ENCODE data around the gene MMP24. TPM values are rescaled to one million over a fixed set of nuclear protein-coding genes. Genes with fewer than 3 reads are reported as not detected.
A peak's percentile ranks its signal among the peaks of the same experiment; 100 is the strongest.
"Not testable (repeated sequence)": the region's sequence is repeated elsewhere in the genome, so short reads cannot be mapped to it uniquely, and the experiment has no call there.

The MMP24 gene
- 14.8 and 21.1 TPM in 2 replicates for total RNA-seq (2014; rRNA removed; shearing (Covaris generic))

- H3K36me3 ChIP-seq (replicated peaks; ENCODE audit: control insufficient read depth, insufficient read depth, low read length), result no peaks in the 10 kb centered on the region
- H3K27me3 ChIP-seq (ENCODE audit: control insufficient read depth, insufficient read depth, low read length), result peaks cover 12% of the 10 kb centered on the region
- peak; percentile 84 for DNase-seq
- peak within 1 kb of the TSS; percentile 47 for H3K4me3 ChIP-seq (ENCODE audit: insufficient read depth, low read depth, low read length)
These were observed at the start of gene MMP24 for GRCh38 chr20:35226126-35226883. Gene MMP24, plus strand, starts transcription at chr20:35226690. Its CDS starts 49 bp downstream, at chr20:35226739.

- DNase-seq, result no peak
- Histone ChIP-seq H3K27me3 (ENCODE audit: control insufficient read depth, insufficient read depth, low read length) (no peaks in the 10 kb centered on the region), H3K36me3 (replicated peaks; ENCODE audit: control insufficient read depth, insufficient read depth, low read length) (peaks cover 3% of the 10 kb centered on the region), H3K4me3 (ENCODE audit: insufficient read depth, low read depth, low read length) (no peak overlapping the region)
These were observed 46.9 kb upstream of the MMP24 start for GRCh38 chr20:35179292-35180212.

GRCh38 chr20:35180266-35180665, 46.2 kb upstream of the MMP24 start:
- no peak for DNase-seq
- no peak overlapping the region for H3K4me3 ChIP-seq (ENCODE audit: insufficient read depth, low read depth, low read length)

GRCh38 chr20:35181731-35182130, 44.8 kb upstream of the MMP24 start:
- Histone ChIP-seq H3K27me3 (ENCODE audit: control insufficient read depth, insufficient read depth, low read length) (no peaks in the 10 kb centered on the region), H3K36me3 (replicated peaks; ENCODE audit: control insufficient read depth, insufficient read depth, low read length) (peaks cover 1% of the 10 kb centered on the region), H3K4me3 (ENCODE audit: insufficient read depth, low read depth, low read length) (no peak overlapping the region)
- DNase-seq, result no peak

More at GRCh38 chr20:35180266-35180665, 46.2 kb upstream of the MMP24 start:
- Histone ChIP-seq H3K27me3 (ENCODE audit: control insufficient read depth, insufficient read depth, low read length) (no peaks in the 10 kb centered on the region), H3K36me3 (replicated peaks; ENCODE audit: control insufficient read depth, insufficient read depth, low read length) (peaks cover 3% of the 10 kb centered on the region)

GRCh38 chr20:35186691-35187289, 39.7 kb upstream of the MMP24 start:
- H3K36me3 ChIP-seq (replicated peaks; ENCODE audit: control insufficient read depth, insufficient read depth, low read length); H3K4me3 ChIP-seq (ENCODE audit: insufficient read depth, low read depth, low read length); DNase-seq; H3K27me3 ChIP-seq (ENCODE audit: control insufficient read depth, insufficient read depth, low read length): not testable (repeated sequence)

- no peak overlapping the region for H3K4me3 ChIP-seq (ENCODE audit: insufficient read depth, low read depth, low read length)
- H3K27me3 ChIP-seq (ENCODE audit: control insufficient read depth, insufficient read depth, low read length), result no peaks in the 10 kb centered on the region
These were observed 38.8 kb upstream of the MMP24 start for GRCh38 chr20:35187584-35188190.

GRCh38 chr20:35189223-35189622, 37.3 kb upstream of the MMP24 start:
- not testable (repeated sequence) for H3K4me3 ChIP-seq (ENCODE audit: insufficient read depth, low read depth, low read length); H3K36me3 ChIP-seq (replicated peaks; ENCODE audit: control insufficient read depth, insufficient read depth, low read length); DNase-seq; H3K27me3 ChIP-seq (ENCODE audit: control insufficient read depth, insufficient read depth, low read length)

More at GRCh38 chr20:35187584-35188190, 38.8 kb upstream of the MMP24 start:
- no peaks in the 10 kb centered on the region for H3K36me3 ChIP-seq (replicated peaks; ENCODE audit: control insufficient read depth, insufficient read depth, low read length)
- no peak for DNase-seq

- Histone ChIP-seq H3K36me3 (replicated peaks; ENCODE audit: control insufficient read depth, insufficient read depth, low read length) (no peaks in the 10 kb centered on the region), H3K4me3 (ENCODE audit: insufficient read depth, low read depth, low read length) (no peak overlapping the region), H3K27me3 (ENCODE audit: control insufficient read depth, insufficient read depth, low read length) (no peaks in the 10 kb centered on the region)
- DNase-seq, result no peak
These were observed 35.9 kb upstream of the MMP24 start for GRCh38 chr20:35190556-35190955.

GRCh38 chr20:35191419-35192117, 34.9 kb upstream of the MMP24 start:
- no peak for DNase-seq
- no peak overlapping the region for H3K4me3 ChIP-seq (ENCODE audit: insufficient read depth, low read depth, low read length)
- H3K27me3 ChIP-seq (ENCODE audit: control insufficient read depth, insufficient read depth, low read length), result no peaks in the 10 kb centered on the region
- no peaks in the 10 kb centered on the region for H3K36me3 ChIP-seq (replicated peaks; ENCODE audit: control insufficient read depth, insufficient read depth, low read length)

GRCh38 chr20:35192118-35192872, 34.2 kb upstream of the MMP24 start:
- no peaks in the 10 kb centered on the region for H3K36me3 ChIP-seq (replicated peaks; ENCODE audit: control insufficient read depth, insufficient read depth, low read length)
- H3K27me3 ChIP-seq (ENCODE audit: control insufficient read depth, insufficient read depth, low read length), result no peaks in the 10 kb centered on the region
- no peak overlapping the region for H3K4me3 ChIP-seq (ENCODE audit: insufficient read depth, low read depth, low read length)
- DNase-seq, result no peak

- not testable (repeated sequence) for H3K36me3 ChIP-seq (replicated peaks; ENCODE audit: control insufficient read depth, insufficient read depth, low read length); H3K4me3 ChIP-seq (ENCODE audit: insufficient read depth, low read depth, low read length); DNase-seq
These were observed 33.3 kb upstream of the MMP24 start for GRCh38 chr20:35193031-35193791.

GRCh38 chr20:35196313-35196712, 30.2 kb upstream of the MMP24 start:
- H3K4me3 ChIP-seq (ENCODE audit: insufficient read depth, low read depth, low read length), result no peak overlapping the region
- DNase-seq, result no peak
- H3K27me3 ChIP-seq (ENCODE audit: control insufficient read depth, insufficient read depth, low read length), result no peaks in the 10 kb centered on the region
- no peaks in the 10 kb centered on the region for H3K36me3 ChIP-seq (replicated peaks; ENCODE audit: control insufficient read depth, insufficient read depth, low read length)

More at GRCh38 chr20:35193031-35193791, 33.3 kb upstream of the MMP24 start:
- not testable (repeated sequence) for H3K27me3 ChIP-seq (ENCODE audit: control insufficient read depth, insufficient read depth, low read length)

- Histone ChIP-seq H3K4me3 (ENCODE audit: insufficient read depth, low read depth, low read length) (no peak overlapping the region), H3K36me3 (replicated peaks; ENCODE audit: control insufficient read depth, insufficient read depth, low read length) (no peaks in the 10 kb centered on the region), H3K27me3 (ENCODE audit: control insufficient read depth, insufficient read depth, low read length) (no peaks in the 10 kb centered on the region)
- DNase-seq, result no peak
These were observed 26.8 kb upstream of the MMP24 start for GRCh38 chr20:35199740-35200139.
